ENCODE measurements around the gene PRKAA1. TPM values are rescaled to one million over a fixed set of nuclear protein-coding genes. Genes with fewer than 3 reads are reported as not detected.
"Not testable (repeated sequence)": the region's sequence is repeated elsewhere in the genome, so short reads cannot be mapped to it uniquely, and the experiment has no call there.

Gene PRKAA1
- total RNA-seq, 2 experiments from 2014 or later = 55.6 to 59.3 TPM

GRCh38 chr5:40735609-40736008, 62.6 kb downstream of the PRKAA1 start:
- Mint-ChIP-seq H3K27ac (no peak overlapping the region), H3K4me3 (no peak overlapping the region), H3K9me3 (peaks cover 7% of the 10 kb centered on the region), H3K4me1 (peaks cover 16% of the 10 kb centered on the region), H3K27me3 (no peaks in the 10 kb centered on the region), H3K36me3 (peaks cover 19% of the 10 kb centered on the region)
- no peak for DNase-seq

DNA sequence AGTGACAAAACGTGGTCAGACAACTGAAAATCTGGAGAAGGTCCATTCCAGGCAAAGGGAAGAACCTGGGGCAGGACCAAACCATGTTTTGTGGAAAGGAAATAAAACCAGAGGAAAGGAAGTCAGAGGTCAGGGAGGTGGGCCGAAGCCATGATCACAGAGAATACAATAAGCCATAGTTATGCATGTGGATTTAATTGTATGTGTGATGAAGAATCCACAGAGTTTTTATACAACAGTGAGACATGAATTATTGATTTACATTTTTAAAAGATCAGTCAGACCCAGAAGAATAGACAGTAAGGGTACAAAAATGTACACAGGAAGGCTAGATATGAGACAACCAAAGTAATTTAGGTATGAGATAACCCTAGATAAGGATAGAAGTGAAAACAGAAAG, 63.2 kb downstream of the PRKAA1 start:
- H3K4me1 Mint-ChIP-seq = peaks cover 19% of the 10 kb centered on the region
- H3K4me3 Mint-ChIP-seq = no peak overlapping the region
- peaks cover 3% of the 10 kb centered on the region for H3K9me3 Mint-ChIP-seq
- H3K27ac Mint-ChIP-seq = no peak overlapping the region
- H3K27me3 Mint-ChIP-seq = no peaks in the 10 kb centered on the region
- peaks cover 15% of the 10 kb centered on the region for H3K36me3 Mint-ChIP-seq
- no peak for DNase-seq

GRCh38 chr5:40733879-40734563, 64.2 kb downstream of the PRKAA1 start:
- H3K27ac Mint-ChIP-seq = no peak overlapping the region

GRCh38 chr5:40733434-40733833, 64.7 kb downstream of the PRKAA1 start:
- Mint-ChIP-seq H3K4me3 (no peak overlapping the region), H3K9me3 (no peaks in the 10 kb centered on the region), H3K27me3 (no peaks in the 10 kb centered on the region), H3K36me3 (peaks cover 6% of the 10 kb centered on the region), H3K27ac (no peak overlapping the region), H3K4me1 (peaks cover 19% of the 10 kb centered on the region)
- DNase-seq = no peak

More at GRCh38 chr5:40733879-40734563, 64.2 kb downstream of the PRKAA1 start:
- Mint-ChIP-seq H3K36me3 (peaks cover 9% of the 10 kb centered on the region), H3K9me3 (no peaks in the 10 kb centered on the region), H3K27me3 (no peaks in the 10 kb centered on the region), H3K4me3 (no peak overlapping the region), H3K4me1 (peaks cover 19% of the 10 kb centered on the region)
- no peak for DNase-seq

GRCh38 chr5:40722497-40722911, 75.7 kb downstream of the PRKAA1 start:
- not testable (repeated sequence) for H3K4me1 Mint-ChIP-seq, H3K9me3 Mint-ChIP-seq, H3K27me3 Mint-ChIP-seq

DNA sequence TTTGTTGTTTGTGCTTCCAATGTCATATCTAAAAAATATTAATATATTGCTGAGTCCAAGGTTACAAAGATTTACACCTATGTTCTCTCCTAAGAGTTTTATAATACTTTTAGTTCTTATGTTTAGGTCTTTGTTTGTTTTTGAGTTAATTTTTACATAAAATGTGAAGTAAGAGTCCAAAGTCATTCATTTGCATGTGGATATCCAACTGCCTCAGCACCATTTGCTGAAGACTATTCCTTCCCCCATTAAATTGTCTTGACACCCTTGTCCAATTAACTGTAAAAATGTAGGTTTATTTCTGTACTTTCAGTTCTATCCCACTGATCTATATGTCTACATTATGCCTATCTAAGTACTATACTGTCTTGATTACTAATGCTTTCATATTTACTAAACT, 78.1 kb downstream of the PRKAA1 start:
- Mint-ChIP-seq H3K9me3 (peaks cover 6% of the 10 kb centered on the region), H3K4me1 (peaks cover 11% of the 10 kb centered on the region), H3K36me3 (peaks cover 44% of the 10 kb centered on the region), H3K4me3 (no peak overlapping the region), H3K27me3 (no peaks in the 10 kb centered on the region), H3K27ac (no peak overlapping the region)
- DNase-seq = no peak

More at GRCh38 chr5:40722497-40722911, 75.7 kb downstream of the PRKAA1 start:
- H3K36me3 Mint-ChIP-seq = peaks cover 43% of the 10 kb centered on the region
- not testable (repeated sequence) for H3K27ac Mint-ChIP-seq, DNase-seq, H3K4me3 Mint-ChIP-seq

- peaks cover 6% of the 10 kb centered on the region for H3K9me3 Mint-ChIP-seq
- no peak for DNase-seq
- H3K27me3 Mint-ChIP-seq = no peaks in the 10 kb centered on the region
- peaks cover 35% of the 10 kb centered on the region for H3K36me3 Mint-ChIP-seq
- no peak overlapping the region for H3K27ac Mint-ChIP-seq
- no peak overlapping the region for H3K4me3 Mint-ChIP-seq
- peaks cover 11% of the 10 kb centered on the region for H3K4me1 Mint-ChIP-seq
These were observed 80.9 kb downstream of the PRKAA1 start for GRCh38 chr5:40717281-40717680.

DNA sequence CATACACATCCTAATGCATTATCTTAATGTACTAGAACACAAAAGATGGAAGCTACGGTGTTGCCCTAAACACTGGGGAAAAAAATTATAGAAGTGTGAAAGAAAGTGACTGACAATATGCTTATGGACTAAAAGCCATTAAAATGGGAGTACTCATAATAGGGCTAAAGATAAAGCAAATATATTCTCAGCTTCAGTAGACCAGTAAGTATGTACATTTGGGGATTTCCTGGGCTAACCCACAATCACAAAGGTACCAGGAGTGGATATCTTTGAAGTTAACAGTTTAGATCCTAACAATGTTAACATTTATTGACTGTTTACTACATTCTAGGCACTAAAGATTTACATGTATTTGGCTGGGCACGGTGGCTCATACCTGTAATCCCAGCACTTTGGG, 81.6 kb downstream of the PRKAA1 start:
- H3K4me1 Mint-ChIP-seq = peaks cover 11% of the 10 kb centered on the region
- H3K4me3 Mint-ChIP-seq = no peak overlapping the region
- peaks cover 33% of the 10 kb centered on the region for H3K36me3 Mint-ChIP-seq
- H3K9me3 Mint-ChIP-seq = peaks cover 5% of the 10 kb centered on the region
- H3K27me3 Mint-ChIP-seq = no peaks in the 10 kb centered on the region
- DNase-seq = no peak
- H3K27ac Mint-ChIP-seq = no peak overlapping the region

DNA sequence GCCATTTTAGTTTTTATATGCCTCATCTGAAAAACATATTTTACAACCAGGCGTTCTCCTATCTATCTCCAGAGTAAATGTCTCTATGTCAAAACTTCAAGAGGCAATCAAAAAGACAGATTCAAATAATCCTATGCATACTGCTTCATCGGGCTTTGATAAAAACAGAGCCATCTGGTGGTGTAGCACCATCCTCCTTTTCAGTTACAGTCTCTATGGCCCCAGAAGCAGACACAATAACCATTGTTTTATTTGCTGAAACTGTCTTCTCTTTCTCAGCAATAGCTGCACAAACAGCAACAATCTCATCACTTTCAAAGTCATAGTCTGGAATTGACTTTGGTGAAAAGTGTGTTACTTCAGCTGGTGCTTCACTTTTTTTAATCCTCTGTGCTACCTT, 82.2 kb downstream of the PRKAA1 start:
- H3K4me1 Mint-ChIP-seq = peaks cover 9% of the 10 kb centered on the region
- H3K36me3 Mint-ChIP-seq = peaks cover 27% of the 10 kb centered on the region
- no peak for DNase-seq
- no peak overlapping the region for H3K27ac Mint-ChIP-seq
- H3K9me3 Mint-ChIP-seq = peaks cover under 1% of the 10 kb centered on the region
- no peak overlapping the region for H3K4me3 Mint-ChIP-seq
- H3K27me3 Mint-ChIP-seq = no peaks in the 10 kb centered on the region

- no peak overlapping the region for H3K27ac Mint-ChIP-seq
- H3K36me3 Mint-ChIP-seq = peaks cover 25% of the 10 kb centered on the region
- no peak overlapping the region for H3K4me3 Mint-ChIP-seq
- peaks cover 11% of the 10 kb centered on the region for H3K9me3 Mint-ChIP-seq
- no peaks in the 10 kb centered on the region for H3K27me3 Mint-ChIP-seq
- peaks cover 9% of the 10 kb centered on the region for H3K4me1 Mint-ChIP-seq
- DNase-seq = no peak
These were observed 84.2 kb downstream of the PRKAA1 start for GRCh38 chr5:40714001-40714400.

DNA sequence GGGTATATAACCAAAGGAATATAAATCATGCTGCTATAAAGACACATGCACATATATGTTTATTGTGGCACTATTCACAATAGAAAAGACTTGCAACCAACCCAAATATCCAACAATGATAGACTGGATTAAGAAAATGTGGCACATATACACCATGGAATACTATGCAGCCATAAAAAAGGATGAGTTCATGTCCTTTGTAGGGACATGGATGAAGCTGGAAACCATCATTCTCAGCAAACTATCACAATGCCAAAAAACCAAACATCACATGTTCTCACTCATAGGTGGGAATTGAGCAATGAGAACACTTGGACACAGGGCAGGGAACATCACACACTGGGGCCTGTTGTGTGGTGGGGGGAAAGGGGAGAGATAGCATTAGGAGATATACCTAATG, 87.6 kb downstream of the PRKAA1 start:
- Mint-ChIP-seq H3K36me3 (peaks cover 39% of the 10 kb centered on the region), H3K9me3 (peaks cover 29% of the 10 kb centered on the region)
- H3K27ac Mint-ChIP-seq, H3K4me3 Mint-ChIP-seq, H3K27me3 Mint-ChIP-seq, H3K4me1 Mint-ChIP-seq, DNase-seq: not testable (repeated sequence)

Other genes with a start within 250 kb of the PRKAA1 start
- gene PTGER4, start 118.5 kb downstream of the PRKAA1 start, total RNA-seq = 10 to 100 TPM; 64.5 to 65.2 TPM
- 10 to 100 TPM; 16.8 to 18.1 TPM for gene TTC33, start 42.4 kb downstream of the PRKAA1 start, total RNA-seq
- gene RPL37, start 36.8 kb upstream of the PRKAA1 start, total RNA-seq = 1,000 to 10,000 TPM; 1,702 to 1,706 TPM
- gene CARD6, start 43.0 kb upstream of the PRKAA1 start, total RNA-seq = 1 to 10 TPM; 1.9 to 2.3 TPM
- not detected for gene C7, start 111.1 kb upstream of the PRKAA1 start, total RNA-seq